Activated CD8-positive, alpha-beta T cell treated with anti-CD3 and anti-CD28 coated beads, Interleukin-2, amount 10 ng/mL, durations not matched to agents 7 days and 5 days (primary cell): ENCODE measurements around the gene SERINC4. TPM values are rescaled to one million over a fixed set of nuclear protein-coding genes. Genes with fewer than 3 reads are reported as not detected.
"Not testable (repeated sequence)": the region's sequence is repeated elsewhere in the genome, so short reads cannot be mapped to it uniquely, and the experiment has no call there.

Experiments
- ATAC-seq: fragments of 150-1000 bp; cut with Tn5 transposase; one replicate; pipeline ENCODE4 v1.10.0; 2021; ENCODE audit warnings: moderate library complexity
- CTCF ChIA-PET: fragments of 350-600 bp; sonication (Branson Sonifier 250); formaldehyde crosslinking; loops from one replicate; lab custom pipeline; 2021; ENCODE audit warnings: antibody characterized with exemption; lab: Charles Lee
- POLR2A ChIA-PET: fragments of 350-600 bp; sonication (Branson Sonifier 250); formaldehyde crosslinking; loops from one replicate; lab custom pipeline; 2021; ENCODE audit warnings: antibody characterized with exemption; lab: Charles Lee
- DNase-seq: peaks from one replicate; pipeline ENCODE4 v3.0.0-alpha.2; 2020
- H3K27ac Mint-ChIP-seq: one replicate; pipeline ENCODE4 v1.8.0; 2021; ENCODE audit warnings: mild to moderate bottlenecking, mixed read lengths
- H3K27me3 Mint-ChIP-seq: one replicate; pipeline ENCODE4 v1.8.0; 2021; ENCODE audit warnings: low read depth, mixed read lengths
- H3K36me3 Mint-ChIP-seq: one replicate; pipeline ENCODE4 v1.8.0; 2021; ENCODE audit warnings: low read depth, mixed read lengths
- H3K4me1 Mint-ChIP-seq: one replicate; pipeline ENCODE4 v1.8.0; 2021; ENCODE audit warnings: low read depth, mixed read lengths
- H3K4me3 Mint-ChIP-seq: one replicate; pipeline ENCODE4 v1.8.0; 2021; ENCODE audit warnings: mild to moderate bottlenecking, mixed read lengths
- H3K9me3 Mint-ChIP-seq: one replicate; pipeline ENCODE4 v1.8.0; 2022; ENCODE audit warnings: mixed read lengths; ENCODE audit not compliant: insufficient read depth
- microRNA-seq: library from miRNA; unstranded; fragments of <30 nt; microRNA quantifications from one replicate; pipeline ENCODE4 v1.2.0, GENCODE V29; 2022
- total RNA-seq, 2 experiments: library from RNA; stranded (reverse); gene quantifications; one replicate each; pipeline ENCODE4 v1.2.3, GENCODE V29; 2021

The SERINC4 gene
- total RNA-seq, 2 experiments from 2014 or later: 0.21 to 0.39 TPM

DNA sequence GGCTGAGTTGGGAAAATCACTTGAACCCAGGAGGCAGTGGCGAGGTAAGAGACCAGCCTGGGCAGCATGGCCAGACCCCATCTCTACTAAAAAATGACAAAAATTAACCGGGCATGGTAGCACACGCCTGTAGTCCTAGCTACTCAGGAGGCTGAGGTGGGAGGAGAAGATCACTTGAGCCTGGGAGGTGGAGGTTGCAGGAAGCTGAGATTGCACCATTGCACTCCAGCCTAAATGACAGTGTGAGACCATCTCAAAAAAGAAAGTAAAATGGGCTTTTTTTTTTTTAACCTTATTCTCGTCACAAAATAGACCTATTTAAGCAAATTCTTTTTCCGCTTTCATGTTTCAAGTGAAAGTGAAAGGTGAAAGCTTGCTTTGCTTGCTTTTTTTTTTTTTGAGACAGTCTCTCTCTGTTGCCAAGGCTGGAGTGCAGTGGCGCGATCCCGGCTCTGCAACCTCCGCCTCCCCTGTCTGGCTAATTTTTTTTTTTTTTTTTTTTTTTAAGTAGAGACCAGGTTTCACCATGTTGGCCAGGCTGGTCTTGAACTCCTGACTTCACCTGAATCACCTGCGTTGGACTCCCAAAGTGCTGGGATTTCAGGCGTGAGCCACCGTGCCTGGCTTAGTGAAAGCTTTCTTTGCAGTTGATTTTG, 50.2 kb downstream of the SERINC4 start:
- DNase-seq: peak; percentile 71
- Mint-ChIP-seq H3K9me3 (no peaks in the 10 kb centered on the region), H3K36me3 (peaks cover 47% of the 10 kb centered on the region), H3K27me3 (no peaks in the 10 kb centered on the region), H3K27ac (peak overlapping the region; percentile 93), H3K4me3 (peak overlapping the region; percentile 74), H3K4me1 (peaks cover 40% of the 10 kb centered on the region)
- ChIA-PET POLR2A (interaction anchor here (0.6 to 2.1 kb wide), 5 partner anchors 27 to 711 kb away, joined by 3 to 11 read pairs (median 4); partner anchors contain the start of genes ELL3 and MFAP1), CTCF (interaction anchor here (1.4 kb wide), 1 partner anchor 27 kb away, joined by 8 read pairs; the partner anchor contains the start of gene ELL3)
- peak; percentile 45 for ATAC-seq

- Mint-ChIP-seq H3K27ac (peak overlapping the region; percentile 96), H3K36me3 (peaks cover 36% of the 10 kb centered on the region), H3K27me3 (no peaks in the 10 kb centered on the region), H3K4me3 (peak overlapping the region; percentile 96), H3K4me1 (peaks cover 43% of the 10 kb centered on the region), H3K9me3 (no peaks in the 10 kb centered on the region)
- ChIA-PET CTCF (no interaction called here), POLR2A (no interaction called here)
- ATAC-seq: no peak
- DNase-seq: peak; percentile 29
Observed at GRCh38 chr15:43748376-43748775, 51.6 kb downstream of the SERINC4 start.

DNA sequence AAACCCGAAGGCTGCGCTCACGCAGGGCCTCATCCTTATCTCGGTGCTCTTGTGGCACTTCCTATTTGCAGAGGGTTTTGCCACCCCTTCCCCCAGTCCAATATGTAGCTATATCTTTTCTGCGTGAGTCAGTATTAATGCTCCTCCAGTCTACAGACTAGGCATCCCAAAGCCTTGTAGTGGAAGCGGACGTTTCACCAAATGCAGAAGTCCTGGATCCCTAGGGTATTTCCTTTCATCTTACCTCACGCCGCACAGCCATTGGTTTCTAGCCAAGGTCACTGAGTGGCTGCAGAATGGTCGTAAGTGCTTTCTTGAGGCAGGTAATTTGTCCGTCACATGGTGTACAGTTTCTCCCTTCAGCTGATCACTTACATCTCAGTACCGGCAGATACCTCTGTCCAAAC, 53.1 kb downstream of the SERINC4 start:
- ChIA-PET POLR2A (interaction anchor here (0.7 to 1.5 kb wide), 5 partner anchors 9 to 80 kb away, joined by 3 to 10 read pairs (median 4); partner anchors contain the start of genes HYPK, SERF2 and SERINC4), CTCF (interaction anchor here (1.1 to 1.8 kb wide), 2 partner anchors 23 to 77 kb away, joined by 4 to 5 read pairs; partner anchors contain the start of gene MFAP1)

GRCh38 chr15:43746245-43746902, 53.6 kb downstream of the SERINC4 start, which contains the start of gene PDIA3:
PDIA3 (plus strand) TSS chr15:43746438; CDS start chr15:43746540, 102 bp downstream.
- H3K4me1 Mint-ChIP-seq: peaks cover 31% of the 10 kb centered on the region
- H3K27me3 Mint-ChIP-seq, H3K9me3 Mint-ChIP-seq: not testable (repeated sequence)
- peak within 1 kb of the TSS; percentile 96 for H3K27ac Mint-ChIP-seq
- ChIA-PET POLR2A (interaction anchor here (0.6 to 1.5 kb wide), 8 partner anchors 10 to 235 kb away, joined by 3 to 10 read pairs (median 3); partner anchors contain the start of genes HYPK, SERF2 and SERINC4), CTCF (interaction anchor here (1.2 to 1.8 kb wide), 2 partner anchors 31 to 78 kb away, joined by 4 to 6 read pairs; partner anchors contain the start of genes ELL3 and MFAP1)
- peak; percentile 90 for DNase-seq
- ATAC-seq: peak; percentile 82
- peak within 1 kb of the TSS; percentile 96 for H3K4me3 Mint-ChIP-seq
- peaks cover 23% of the 10 kb centered on the region for H3K36me3 Mint-ChIP-seq

More for the DNA sequence above, 53.1 kb downstream of the SERINC4 start:
- DNase-seq: peak; percentile 35
- Mint-ChIP-seq H3K27ac (peak overlapping the region; percentile 96), H3K4me3 (peak overlapping the region; percentile 96), H3K4me1 (peaks cover 36% of the 10 kb centered on the region), H3K36me3 (peaks cover 28% of the 10 kb centered on the region)
- H3K9me3 Mint-ChIP-seq, H3K27me3 Mint-ChIP-seq: not testable (repeated sequence)
- ATAC-seq: peak; percentile 20

Small RNA genes within 50 kb of the gene (microRNA-seq; reads per million reads assigned to microRNA genes)
- not detected for gene MIR1282

Other genes with a start within 250 kb of the SERINC4 start
- 10 to 100 TPM; 42.5 to 48.3 TPM for gene PPIP5K1, start 210.0 kb downstream of the SERINC4 start, total RNA-seq
- not detected for gene CKMT1B, start 206.2 kb downstream of the SERINC4 start, total RNA-seq
- under 1 TPM; 0.40 to 0.52 TPM for gene STRC, start 181.4 kb downstream of the SERINC4 start, total RNA-seq
- gene CATSPER2, start 151.4 kb downstream of the SERINC4 start, total RNA-seq: 1 to 10 TPM; 6.0 to 9.1 TPM
- not detected for gene CKMT1A, start 106.4 kb downstream of the SERINC4 start, total RNA-seq
- gene PDIA3, start 53.8 kb downstream of the SERINC4 start, total RNA-seq: 100 to 1,000 TPM; 306 to 313 TPM
- 1 to 10 TPM; 3.1 to 4.4 TPM for gene ELL3, start 23.3 kb downstream of the SERINC4 start, total RNA-seq
- 1,000 to 10,000 TPM; 1,025 to 1,042 TPM for gene SERF2, start 7.9 kb downstream of the SERINC4 start, total RNA-seq
- gene HYPK, start 379 bp upstream of the SERINC4 start, total RNA-seq: 10 to 100 TPM; 15.8 to 19.9 TPM
- 10 to 100 TPM; 35.8 to 40.1 TPM for gene MFAP1, start 24.5 kb upstream of the SERINC4 start, total RNA-seq
- gene WDR76, start 26.8 kb upstream of the SERINC4 start, total RNA-seq: 10 to 100 TPM; 87.0 to 88.7 TPM